Liver (tissue), 9 donors: ENCODE measurements around the gene PLA2G6. TPM values are rescaled to one million over a fixed set of nuclear protein-coding genes. Genes with fewer than 3 reads are reported as not detected.

Experiments used
- DNase-seq: peaks from one replicate; pipeline ENCODE4 v3.0.0-alpha.2; 2017; ENCODE audit warnings: low spot score
- H3K27ac ChIP-seq, 2 donors: one replicate each; pipeline ENCODE4 v1.7.0; 2013; ENCODE audit warnings: inconsistent platforms in 2 of 2, low read length in 2 of 2, control low read depth in 1 of 2, low read depth in 1 of 2, mild to moderate bottlenecking in 1 of 2
- H3K27me3 ChIP-seq, 4 donors: one replicate each; pipeline versions ENCODE4 v1.6.1 to v1.7.0; 2013; ENCODE audit warnings: low read length in 3 of 4, inconsistent platforms in 1 of 4, mild to moderate bottlenecking in 1 of 4, moderate library complexity in 1 of 4; ENCODE audit not compliant: control insufficient read depth in 4 of 4, insufficient read depth in 4 of 4
- H3K36me3 ChIP-seq, 4 donors: one replicate each; pipeline versions ENCODE4 v1.6.1 to v1.7.0; 2013; ENCODE audit warnings: low read length in 3 of 4, mild to moderate bottlenecking in 3 of 4, low read depth in 1 of 4, moderate library complexity in 1 of 4; ENCODE audit not compliant: control insufficient read depth in 4 of 4, insufficient read depth in 3 of 4
- H3K4me1 ChIP-seq, 4 donors: one replicate each; pipeline versions ENCODE4 v1.6.1 to v1.7.0; 2013; ENCODE audit warnings: low read length in 3 of 4, mild to moderate bottlenecking in 3 of 4, moderate library complexity in 1 of 4; ENCODE audit not compliant: control insufficient read depth in 4 of 4, insufficient read depth in 4 of 4
- H3K4me3 ChIP-seq, 3 donors: one replicate each; pipeline versions ENCODE4 v1.6.1 to v1.7.0; 2013; ENCODE audit warnings: low read length in 3 of 3, control low read depth in 1 of 3, low read depth in 1 of 3, mild to moderate bottlenecking in 1 of 3
- H3K9ac ChIP-seq, 2 donors: one replicate each; pipeline ENCODE4 v1.7.0; 2013; ENCODE audit warnings: low read length in 2 of 2, mild to moderate bottlenecking in 2 of 2, moderate library complexity in 2 of 2, control low read depth in 1 of 2, low read depth in 1 of 2
- H3K9me3 ChIP-seq, 4 donors: one replicate each; pipeline versions ENCODE4 v1.6.1 to v1.7.0; 2013; ENCODE audit warnings: low read length in 3 of 4; ENCODE audit not compliant: control insufficient read depth in 4 of 4
- EGR1 ChIP-seq, 2 donors: IDR thresholded peaks; 2 replicates each; pipeline ENCODE4 v1.6.1; 2016 to 2018; ENCODE audit warnings: antibody characterized with exemption in 2 of 2, low read depth in 2 of 2
- FOXA1 ChIP-seq: IDR thresholded peaks from 2 replicates; pipeline ENCODE4 v1.6.1; 2016; ENCODE audit warnings: antibody characterized with exemption
- FOXA2 ChIP-seq: IDR thresholded peaks from 2 replicates; pipeline ENCODE4 v1.6.1; 2016; ENCODE audit warnings: antibody characterized with exemption
- GABPA ChIP-seq, 2 donors: IDR thresholded peaks in 1 of 2; conservative IDR thresholded peaks in 1 of 2; 2 replicates each; pipeline ENCODE4 v1.6.1; 2016; ENCODE audit warnings: antibody characterized with exemption in 2 of 2, mild to moderate bottlenecking in 1 of 2, moderate library complexity in 1 of 2
- HNF4A ChIP-seq, 2 donors: conservative IDR thresholded peaks; 2 replicates each; pipeline ENCODE4 v1.6.1; 2016; ENCODE audit warnings: antibody characterized with exemption in 2 of 2, mild to moderate bottlenecking in 2 of 2
- HNF4G ChIP-seq: IDR thresholded peaks from 2 replicates; pipeline ENCODE4 v1.6.1; 2016; ENCODE audit warnings: antibody characterized with exemption
- JUND ChIP-seq, 2 donors: IDR thresholded peaks; 2 replicates each; pipeline ENCODE4 v1.6.1; 2016; ENCODE audit warnings: antibody characterized with exemption in 2 of 2
- MAX ChIP-seq: IDR thresholded peaks from 2 replicates; pipeline ENCODE4 v1.6.1; 2016; ENCODE audit warnings: antibody characterized with exemption
- NR2F2 ChIP-seq: IDR thresholded peaks from 2 replicates; pipeline ENCODE4 v1.6.1; 2016; ENCODE audit warnings: antibody characterized with exemption
- RAD21 ChIP-seq, 2 donors: IDR thresholded peaks; 2 replicates each; pipeline ENCODE4 v1.6.1; 2016; ENCODE audit warnings: antibody characterized with exemption in 2 of 2, mild to moderate bottlenecking in 2 of 2
- RXRA ChIP-seq, 2 donors: IDR thresholded peaks; 2 replicates each; pipeline ENCODE4 v1.6.1; 2017 to 2018; ENCODE audit warnings: antibody characterized with exemption in 2 of 2, mild to moderate bottlenecking in 1 of 2
- SP1 ChIP-seq: IDR thresholded peaks from 2 replicates; pipeline ENCODE4 v1.6.1; 2018; ENCODE audit warnings: antibody characterized with exemption, mild to moderate bottlenecking
- TAF1 ChIP-seq: conservative IDR thresholded peaks from 2 replicates; pipeline ENCODE4 v1.6.1; 2016; ENCODE audit warnings: antibody characterized with exemption, mild to moderate bottlenecking
- YY1 ChIP-seq: IDR thresholded peaks from 2 replicates; pipeline ENCODE4 v1.6.1; 2016; ENCODE audit warnings: antibody characterized with exemption, mild to moderate bottlenecking
- ZBTB33 ChIP-seq: IDR thresholded peaks from 2 replicates; pipeline ENCODE4 v1.6.1; 2016; ENCODE audit warnings: antibody characterized with exemption
- WGBS: extraction: QIAGEN DNeasy Blood & Tissue Kit; methylation state at CpG from one replicate; pipeline ENCODE4 v1.1.7; 2013; 5-methylcytosine and 5-hydroxymethylcytosine counted together
- polyA plus RNA-seq, 2 donors: library from polyadenylated mRNA; stranded (reverse) in 1 of 2; unstranded in 1 of 2; fragments of 200-250 nt in 1 of 2; fragments of >200 nt in 1 of 2; fragmentation: Nextera tagmentation in 1 of 2; extraction: Ambion mirVana in 1 of 2; gene quantifications; one replicate each; pipeline versions ENCODE4 v1.2.1 to v1.2.3, GENCODE V29; 2013 to 2015
- total RNA-seq, 2 donors: library from RNA; depleted of rRNA; stranded (reverse); fragments of >200 nt; gene quantifications; one replicate each; pipeline ENCODE4 v1.2.3, GENCODE V29; 2014
- TF ChIP-seq, protein P1 (sequence below): fragments of 150-350 bp; IDR thresholded peaks from 2 replicates; pipeline ENCODE4 v1.5.1; 2017; ENCODE audit warnings: improper control_type of control experiment, low read depth, low read length; ENCODE audit not compliant: missing input control
- TF ChIP-seq, protein P2 (sequence below): IDR thresholded peaks from 2 replicates; pipeline ENCODE4 v1.6.1; 2016; ENCODE audit warnings: antibody characterized with exemption, mild to moderate bottlenecking
- TF ChIP-seq, protein P3 (sequence below): IDR thresholded peaks from 2 replicates; pipeline ENCODE4 v1.6.1; 2016; ENCODE audit warnings: antibody characterized with exemption
- donor health status: healthy.
- donor health status: healthy.
- donor health status: healthy.
- donor health status: healthy.
- donor health status: healthy.

The PLA2G6 gene, protein sequence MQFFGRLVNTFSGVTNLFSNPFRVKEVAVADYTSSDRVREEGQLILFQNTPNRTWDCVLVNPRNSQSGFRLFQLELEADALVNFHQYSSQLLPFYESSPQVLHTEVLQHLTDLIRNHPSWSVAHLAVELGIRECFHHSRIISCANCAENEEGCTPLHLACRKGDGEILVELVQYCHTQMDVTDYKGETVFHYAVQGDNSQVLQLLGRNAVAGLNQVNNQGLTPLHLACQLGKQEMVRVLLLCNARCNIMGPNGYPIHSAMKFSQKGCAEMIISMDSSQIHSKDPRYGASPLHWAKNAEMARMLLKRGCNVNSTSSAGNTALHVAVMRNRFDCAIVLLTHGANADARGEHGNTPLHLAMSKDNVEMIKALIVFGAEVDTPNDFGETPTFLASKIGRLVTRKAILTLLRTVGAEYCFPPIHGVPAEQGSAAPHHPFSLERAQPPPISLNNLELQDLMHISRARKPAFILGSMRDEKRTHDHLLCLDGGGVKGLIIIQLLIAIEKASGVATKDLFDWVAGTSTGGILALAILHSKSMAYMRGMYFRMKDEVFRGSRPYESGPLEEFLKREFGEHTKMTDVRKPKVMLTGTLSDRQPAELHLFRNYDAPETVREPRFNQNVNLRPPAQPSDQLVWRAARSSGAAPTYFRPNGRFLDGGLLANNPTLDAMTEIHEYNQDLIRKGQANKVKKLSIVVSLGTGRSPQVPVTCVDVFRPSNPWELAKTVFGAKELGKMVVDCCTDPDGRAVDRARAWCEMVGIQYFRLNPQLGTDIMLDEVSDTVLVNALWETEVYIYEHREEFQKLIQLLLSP
- 1 to 10 TPM; 7.3 to 9.0 TPM for total RNA-seq
- 1 to 10 TPM; 5.7 to 7.2 TPM for polyA plus RNA-seq

DNA sequence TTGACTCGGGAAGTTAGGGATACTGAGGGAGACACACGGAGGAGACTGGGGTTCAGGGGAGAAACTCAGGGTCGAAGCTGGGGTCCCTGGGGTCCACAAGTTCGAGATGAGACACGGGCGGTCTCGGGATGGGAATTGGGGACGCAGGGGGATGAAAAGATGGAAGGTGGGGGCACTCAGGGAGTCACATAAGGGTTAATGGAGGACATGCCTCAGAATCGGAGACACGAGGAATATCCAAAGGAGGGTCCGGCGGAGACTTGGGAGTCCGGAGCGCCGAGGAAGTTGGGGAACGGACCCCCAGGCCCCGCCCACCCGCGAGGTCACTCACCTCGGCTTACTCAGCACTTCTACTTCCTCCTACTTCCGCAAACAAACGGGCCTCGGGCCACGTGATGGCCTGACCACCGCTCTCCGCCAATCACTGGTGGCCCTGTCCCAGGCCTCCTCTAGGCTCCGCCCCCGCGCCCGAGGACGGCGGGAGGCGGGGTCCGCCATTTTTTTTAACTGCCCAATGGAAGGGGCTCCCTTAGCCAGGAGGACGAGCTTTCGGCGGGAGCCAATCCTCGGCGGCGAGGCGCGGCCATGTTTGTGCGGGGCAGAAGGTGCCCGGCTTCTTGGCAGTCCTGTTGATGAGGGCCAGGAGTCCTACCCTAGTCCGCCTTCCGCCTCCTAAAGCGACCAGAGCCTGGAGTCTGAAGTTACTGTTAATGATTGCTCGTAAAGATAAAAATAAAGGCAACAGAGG lies at the start of gene PLA2G6:
TSS of gene PLA2G6 (minus strand) at position 378 of the 748 bp plus-strand sequence. CDS start 12,404 bp downstream, outside the sequence.
- Histone ChIP-seq H3K27ac (peak within 1 kb of the TSS; percentile 87 to 98), H3K4me1 (peaks cover 3 to 24% (median 17%) of the 10 kb centered on the region in 4 donors), H3K9me3 (no peaks in the 10 kb centered on the region), H3K36me3 (no peaks in the 10 kb centered on the region), H3K9ac (peak within 1 kb of the TSS; percentile 76 to 95), H3K27me3 (no peaks in the 10 kb centered on the region), H3K4me3 (peak within 1 kb of the TSS; percentile 55 to 84 (median 55))
- WGBS: 2% methylated on average over 48 of the region's 48 CpGs
- DNase-seq: peak; percentile 98
- TF ChIP-seq, protein P1, sequence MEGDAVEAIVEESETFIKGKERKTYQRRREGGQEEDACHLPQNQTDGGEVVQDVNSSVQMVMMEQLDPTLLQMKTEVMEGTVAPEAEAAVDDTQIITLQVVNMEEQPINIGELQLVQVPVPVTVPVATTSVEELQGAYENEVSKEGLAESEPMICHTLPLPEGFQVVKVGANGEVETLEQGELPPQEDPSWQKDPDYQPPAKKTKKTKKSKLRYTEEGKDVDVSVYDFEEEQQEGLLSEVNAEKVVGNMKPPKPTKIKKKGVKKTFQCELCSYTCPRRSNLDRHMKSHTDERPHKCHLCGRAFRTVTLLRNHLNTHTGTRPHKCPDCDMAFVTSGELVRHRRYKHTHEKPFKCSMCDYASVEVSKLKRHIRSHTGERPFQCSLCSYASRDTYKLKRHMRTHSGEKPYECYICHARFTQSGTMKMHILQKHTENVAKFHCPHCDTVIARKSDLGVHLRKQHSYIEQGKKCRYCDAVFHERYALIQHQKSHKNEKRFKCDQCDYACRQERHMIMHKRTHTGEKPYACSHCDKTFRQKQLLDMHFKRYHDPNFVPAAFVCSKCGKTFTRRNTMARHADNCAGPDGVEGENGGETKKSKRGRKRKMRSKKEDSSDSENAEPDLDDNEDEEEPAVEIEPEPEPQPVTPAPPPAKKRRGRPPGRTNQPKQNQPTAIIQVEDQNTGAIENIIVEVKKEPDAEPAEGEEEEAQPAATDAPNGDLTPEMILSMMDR: no peak
- no peak for TF ChIP-seq FOXA2
- TF ChIP-seq, protein P2, sequence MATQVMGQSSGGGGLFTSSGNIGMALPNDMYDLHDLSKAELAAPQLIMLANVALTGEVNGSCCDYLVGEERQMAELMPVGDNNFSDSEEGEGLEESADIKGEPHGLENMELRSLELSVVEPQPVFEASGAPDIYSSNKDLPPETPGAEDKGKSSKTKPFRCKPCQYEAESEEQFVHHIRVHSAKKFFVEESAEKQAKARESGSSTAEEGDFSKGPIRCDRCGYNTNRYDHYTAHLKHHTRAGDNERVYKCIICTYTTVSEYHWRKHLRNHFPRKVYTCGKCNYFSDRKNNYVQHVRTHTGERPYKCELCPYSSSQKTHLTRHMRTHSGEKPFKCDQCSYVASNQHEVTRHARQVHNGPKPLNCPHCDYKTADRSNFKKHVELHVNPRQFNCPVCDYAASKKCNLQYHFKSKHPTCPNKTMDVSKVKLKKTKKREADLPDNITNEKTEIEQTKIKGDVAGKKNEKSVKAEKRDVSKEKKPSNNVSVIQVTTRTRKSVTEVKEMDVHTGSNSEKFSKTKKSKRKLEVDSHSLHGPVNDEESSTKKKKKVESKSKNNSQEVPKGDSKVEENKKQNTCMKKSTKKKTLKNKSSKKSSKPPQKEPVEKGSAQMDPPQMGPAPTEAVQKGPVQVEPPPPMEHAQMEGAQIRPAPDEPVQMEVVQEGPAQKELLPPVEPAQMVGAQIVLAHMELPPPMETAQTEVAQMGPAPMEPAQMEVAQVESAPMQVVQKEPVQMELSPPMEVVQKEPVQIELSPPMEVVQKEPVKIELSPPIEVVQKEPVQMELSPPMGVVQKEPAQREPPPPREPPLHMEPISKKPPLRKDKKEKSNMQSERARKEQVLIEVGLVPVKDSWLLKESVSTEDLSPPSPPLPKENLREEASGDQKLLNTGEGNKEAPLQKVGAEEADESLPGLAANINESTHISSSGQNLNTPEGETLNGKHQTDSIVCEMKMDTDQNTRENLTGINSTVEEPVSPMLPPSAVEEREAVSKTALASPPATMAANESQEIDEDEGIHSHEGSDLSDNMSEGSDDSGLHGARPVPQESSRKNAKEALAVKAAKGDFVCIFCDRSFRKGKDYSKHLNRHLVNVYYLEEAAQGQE: peak; percentile 72
- TF ChIP-seq, protein P3, sequence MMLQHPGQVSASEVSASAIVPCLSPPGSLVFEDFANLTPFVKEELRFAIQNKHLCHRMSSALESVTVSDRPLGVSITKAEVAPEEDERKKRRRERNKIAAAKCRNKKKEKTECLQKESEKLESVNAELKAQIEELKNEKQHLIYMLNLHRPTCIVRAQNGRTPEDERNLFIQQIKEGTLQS: no peak
- peak; percentile 60 for TF ChIP-seq ZBTB33
- no peak for TF ChIP-seq HNF4G
- TF ChIP-seq RAD21 (IDR thresholded peaks at IDR 0.05): no peak
- TF ChIP-seq TAF1: no peak
- peak; percentile 26 for TF ChIP-seq MAX
- peak in 1 of 2 donors; percentile 39 for TF ChIP-seq JUND (IDR thresholded peaks at IDR 0.05)
- TF ChIP-seq GABPA (IDR thresholded peaks at IDR 0.05 in 1 of 2, conservative IDR thresholded peaks at IDR 0.05 in 1 of 2): peak in 1 of 2 donors; percentile 40
- peak; percentile 79 for TF ChIP-seq SP1
- TF ChIP-seq FOXA1: no peak
- peak; percentile 64 to 89 for TF ChIP-seq EGR1 (IDR thresholded peaks at IDR 0.05; ENCODE audit: low read depth in 2 of 2)
- TF ChIP-seq YY1: peak; percentile 100
- peak; percentile 37 for TF ChIP-seq NR2F2
- TF ChIP-seq HNF4A (conservative IDR thresholded peaks at IDR 0.05): peak in 1 of 2 donors; percentile 22
- peak; percentile 78 to 82 for TF ChIP-seq RXRA (IDR thresholded peaks at IDR 0.05)
